Neural cell (in vitro differentiated cells): Measurements from ENCODE around the gene ADAM10. TPM values are rescaled to one million over a fixed set of nuclear protein-coding genes. Genes with fewer than 3 reads are reported as not detected.

ENCODE experiments used
- H2AFZ ChIP-seq: fragments of 200-600, 300-800 bp; sonication (generic), shearing (Covaris generic); 2 replicates; pipeline ENCODE4 v1.6.0; 2014; ENCODE audit warnings: low read depth, mild to moderate bottlenecking, antibody characterized with exemption, low read length, moderate library complexity
- H3F3A ChIP-seq: fragments of 200-600 bp; shearing (Covaris generic); 2 replicates; pipeline ENCODE4 v1.6.1; 2016; ENCODE audit warnings: mild to moderate bottlenecking, moderate library complexity, mixed read lengths, antibody characterized with exemption, low read length; ENCODE audit not compliant: insufficient read depth, poor library complexity, severe bottlenecking
- H3K27ac ChIP-seq: fragments of 200-600, 300-800 bp; sonication (generic), shearing (Covaris generic); 2 replicates; pipeline ENCODE4 v1.5.1; 2014; ENCODE audit warnings: mild to moderate bottlenecking, low read length, moderate library complexity
- H3K27me3 ChIP-seq: fragments of 300-800, 200-600 bp; sonication (generic), shearing (Covaris generic); 2 replicates; pipeline ENCODE4 v1.6.0; 2014; ENCODE audit warnings: mild to moderate bottlenecking, low read depth, low read length, moderate library complexity; ENCODE audit not compliant: insufficient read depth
- H3K36me3 ChIP-seq: fragments of 300-800, 200-600 bp; sonication (generic), shearing (Covaris generic); 2 replicates; pipeline ENCODE4 v1.5.1; 2014; ENCODE audit warnings: mild to moderate bottlenecking, antibody characterized with exemption, low read length, moderate library complexity; ENCODE audit not compliant: insufficient read depth
- H3K4me2 ChIP-seq: fragments of 300-800, 200-600 bp; sonication (generic), shearing (Covaris generic); 2 replicates; pipeline ENCODE4 v1.6.0; 2014; ENCODE audit warnings: mild to moderate bottlenecking, low read length
- H3K4me3 ChIP-seq: fragments of 300-800, 200-600 bp; sonication (generic), shearing (Covaris generic); 2 replicates; pipeline ENCODE4 v1.5.1; 2014; ENCODE audit warnings: mild to moderate bottlenecking, low read length, moderate library complexity
- H3K79me2 ChIP-seq: fragments of 200-600 bp; shearing (Covaris generic); replicated peaks from 2 replicates; pipeline ENCODE4 v1.6.0; 2014; ENCODE audit warnings: mild to moderate bottlenecking, low read length, moderate library complexity; ENCODE audit not compliant: insufficient read depth
- H3K9ac ChIP-seq: fragments of 300-800, 200-600 bp; sonication (generic), shearing (Covaris generic); 2 replicates; pipeline ENCODE4 v1.6.1; 2016; ENCODE audit warnings: mild to moderate bottlenecking, low read length, mixed read lengths
- H3K9me2 ChIP-seq: fragments of 200-600 bp; shearing (Covaris generic); 2 replicates; pipeline ENCODE4 v1.6.1; 2016; ENCODE audit warnings: mild to moderate bottlenecking, low read length, mixed read lengths; ENCODE audit not compliant: insufficient read depth
- H3K9me3 ChIP-seq: fragments of 200-600, 300-800 bp; sonication (generic), shearing (Covaris generic); 2 replicates; pipeline ENCODE4 v1.6.1; 2016; ENCODE audit warnings: mild to moderate bottlenecking, mixed run types, low read length, moderate library complexity, mixed read lengths
- H4K20me1 ChIP-seq: fragments of 200-600 bp; shearing (Covaris generic); 2 replicates; pipeline ENCODE4 v1.6.1; 2016; ENCODE audit warnings: mild to moderate bottlenecking, mixed run types; ENCODE audit not compliant: insufficient read depth
- CTCF ChIP-seq: fragments of 450-650 bp; IDR thresholded peaks from 2 replicates; pipeline ENCODE4 v1.5.1; 2014; ENCODE audit warnings: antibody characterized with exemption, mild to moderate bottlenecking, moderate library complexity; ENCODE audit not compliant: poor library complexity, severe bottlenecking
- EP300 ChIP-seq: fragments of 450-650 bp; conservative IDR thresholded peaks from 2 replicates; pipeline ENCODE4 v1.6.1; 2014; ENCODE audit warnings: antibody characterized with exemption, mild to moderate bottlenecking, moderate library complexity; ENCODE audit not compliant: poor library complexity, severe bottlenecking
- EZH2 ChIP-seq: fragments of 200-600, 300-800 bp; shearing (Covaris generic), sonication (generic); IDR thresholded peaks from 2 replicates; pipeline ENCODE4 v1.6.1; 2014; ENCODE audit warnings: antibody characterized with exemption, low read length, borderline replicate concordance, mild to moderate bottlenecking; ENCODE audit not compliant: insufficient read depth, poor library complexity, severe bottlenecking
- MXI1 ChIP-seq: fragments of 450-650 bp; conservative IDR thresholded peaks from 2 replicates; pipeline ENCODE4 v1.6.1; 2014; ENCODE audit warnings: antibody characterized with exemption, mild to moderate bottlenecking; ENCODE audit not compliant: poor library complexity, severe bottlenecking
- POLR2AphosphoS5 ChIP-seq: IDR thresholded peaks from 2 replicates; pipeline ENCODE4 v1.6.1; 2012
- RAD21 ChIP-seq: fragments of 450-650 bp; conservative IDR thresholded peaks from 2 replicates; pipeline ENCODE4 v1.6.1; 2014; ENCODE audit warnings: antibody characterized with exemption, mild to moderate bottlenecking, moderate library complexity
- REST ChIP-seq: IDR thresholded peaks from 2 replicates; pipeline ENCODE4 v1.6.1; 2012; ENCODE audit warnings: borderline replicate concordance
- SMC3 ChIP-seq: fragments of 450-650 bp; conservative IDR thresholded peaks from 2 replicates; pipeline ENCODE4 v1.6.1; 2014; ENCODE audit warnings: antibody characterized with exemption, mild to moderate bottlenecking, moderate library complexity; ENCODE audit not compliant: poor library complexity
- TAF1 ChIP-seq: IDR thresholded peaks from 2 replicates; pipeline ENCODE4 v1.6.1; 2012; ENCODE audit warnings: low read depth
- polyA plus RNA-seq: library from polyadenylated mRNA; depleted of rRNA; stranded (reverse); fragments of >200 nt; gene quantifications from 2 replicates; pipeline ENCODE4 v1.2.3, GENCODE V29; 2014

Gene ADAM10
- polyA plus RNA-seq, 1 donor from 2014 or later = 66.3 TPM

- no peak overlapping the region for H3K9ac ChIP-seq
- no peaks in the 10 kb centered on the region for H3K27me3 ChIP-seq
- H3K9me2 ChIP-seq = no peaks in the 10 kb centered on the region
- TF ChIP-seq MXI1 (no peak), REST (no peak), EZH2 (no peak), EP300 (no peak), CTCF (no peak), TAF1 (no peak), SMC3 (no peak), POLR2AphosphoS5 (no peak), RAD21 (no peak)
- no peak overlapping the region for H3K4me2 ChIP-seq
- H4K20me1 ChIP-seq = no peaks in the 10 kb centered on the region
- no peak overlapping the region for H3K27ac ChIP-seq
- H3F3A ChIP-seq = no peaks in the 10 kb centered on the region
- H3K79me2 ChIP-seq = peaks cover 3% of the 10 kb centered on the region
- no peak overlapping the region for H2AFZ ChIP-seq
- H3K4me3 ChIP-seq = no peak overlapping the region
- H3K9me3 ChIP-seq = no peaks in the 10 kb centered on the region
- no peaks in the 10 kb centered on the region for H3K36me3 ChIP-seq
Observed at GRCh38 chr15:58795825-58796224, 46.3 kb upstream of the ADAM10 start.

GRCh38 chr15:58793862-58794261 lies 44.4 kb upstream of the ADAM10 start:
- Histone ChIP-seq H3K4me2 (no peak overlapping the region), H3K27me3 (no peaks in the 10 kb centered on the region), H3F3A (no peaks in the 10 kb centered on the region), H3K4me3 (no peak overlapping the region), H3K9me3 (no peaks in the 10 kb centered on the region), H3K27ac (no peak overlapping the region), H3K9ac (no peak overlapping the region), H2AFZ (no peak overlapping the region), H4K20me1 (no peaks in the 10 kb centered on the region), H3K36me3 (no peaks in the 10 kb centered on the region), H3K9me2 (no peaks in the 10 kb centered on the region), H3K79me2 (peaks cover 3% of the 10 kb centered on the region)
- TF ChIP-seq REST (no peak), TAF1 (no peak)
